Measurements from ENCODE around the gene TARM1.
"Not testable (repeated sequence)": the region's sequence is repeated elsewhere in the genome, so short reads cannot be mapped to it uniquely, and the experiment has no call there.

TARM1 gene

GRCh38 chr19:54099903-54100255 is 18.7 kb upstream of the TARM1 start:
- not testable (repeated sequence) for DNase-seq (ENCODE audit: low read depth)

GRCh38 chr19:54099190-54099902 is 18.2 kb upstream of the TARM1 start:
- no peak for DNase-seq (ENCODE audit: low read depth)

DNA sequence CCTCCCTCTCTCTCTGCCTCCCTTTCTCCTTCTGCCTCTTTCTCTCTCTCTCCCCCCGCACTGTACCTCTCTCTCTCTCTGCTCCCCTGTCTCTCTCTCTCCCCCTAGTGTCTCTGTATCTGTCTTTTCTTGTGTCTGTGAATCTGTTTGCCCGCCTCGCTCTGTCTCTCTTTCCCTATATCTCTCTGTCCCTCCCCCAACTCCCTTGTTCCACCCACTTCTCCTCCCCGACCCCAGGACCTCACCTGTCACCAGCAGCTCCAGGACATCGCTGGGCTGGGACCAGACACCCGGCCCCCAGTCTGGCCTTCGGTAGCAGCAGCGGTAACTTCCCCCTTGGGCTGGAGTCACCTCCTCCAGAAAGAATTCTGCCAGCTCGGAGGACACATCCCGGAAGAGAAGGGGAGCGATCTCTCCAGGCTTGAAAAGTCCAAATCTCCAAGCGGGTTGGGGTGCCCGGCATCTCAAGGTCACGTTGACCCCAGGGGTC is 15.5 kb upstream of the TARM1 start:
- no peak for DNase-seq (ENCODE audit: low read depth)

DNA sequence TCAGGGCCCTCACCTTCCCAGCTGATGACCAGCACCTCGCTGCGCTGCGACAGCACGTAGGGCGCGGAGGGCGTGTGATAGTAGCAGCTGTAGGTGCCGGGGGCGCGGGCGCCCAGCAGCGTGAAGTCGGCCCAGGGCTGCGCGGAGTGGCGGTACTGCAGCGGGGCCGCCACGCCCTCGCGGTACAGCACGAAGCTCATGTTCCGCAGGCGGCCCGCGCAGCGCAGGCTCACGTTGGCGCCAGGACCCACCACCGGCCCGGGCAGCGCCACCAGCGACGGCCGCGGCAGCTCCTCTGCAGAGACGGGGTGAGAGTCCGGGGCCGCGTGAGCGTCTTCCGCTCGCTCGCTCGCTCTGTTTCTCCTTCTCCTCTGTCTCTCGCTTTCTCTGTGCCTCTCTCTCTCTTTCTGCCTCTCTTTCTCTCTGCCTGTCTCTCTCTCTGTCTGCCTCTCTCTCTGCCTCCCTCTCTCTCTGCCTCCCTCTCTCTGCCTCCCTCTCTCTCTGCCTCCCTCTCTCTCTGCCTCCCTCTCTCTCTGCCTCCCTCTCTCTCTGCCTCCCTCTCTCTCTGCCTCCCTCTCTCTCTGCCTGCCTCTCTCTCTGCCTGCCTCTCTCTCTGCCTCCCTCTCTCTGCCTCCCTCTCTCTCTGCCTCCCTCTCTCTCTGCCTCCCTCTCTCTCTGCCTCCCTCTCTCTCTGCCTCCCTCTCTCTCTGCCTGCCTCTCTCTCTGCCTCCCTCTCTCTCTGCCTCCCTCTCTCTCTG is 14.9 kb upstream of the TARM1 start:
- DNase-seq (ENCODE audit: low read depth), result peak; percentile 43

DNA sequence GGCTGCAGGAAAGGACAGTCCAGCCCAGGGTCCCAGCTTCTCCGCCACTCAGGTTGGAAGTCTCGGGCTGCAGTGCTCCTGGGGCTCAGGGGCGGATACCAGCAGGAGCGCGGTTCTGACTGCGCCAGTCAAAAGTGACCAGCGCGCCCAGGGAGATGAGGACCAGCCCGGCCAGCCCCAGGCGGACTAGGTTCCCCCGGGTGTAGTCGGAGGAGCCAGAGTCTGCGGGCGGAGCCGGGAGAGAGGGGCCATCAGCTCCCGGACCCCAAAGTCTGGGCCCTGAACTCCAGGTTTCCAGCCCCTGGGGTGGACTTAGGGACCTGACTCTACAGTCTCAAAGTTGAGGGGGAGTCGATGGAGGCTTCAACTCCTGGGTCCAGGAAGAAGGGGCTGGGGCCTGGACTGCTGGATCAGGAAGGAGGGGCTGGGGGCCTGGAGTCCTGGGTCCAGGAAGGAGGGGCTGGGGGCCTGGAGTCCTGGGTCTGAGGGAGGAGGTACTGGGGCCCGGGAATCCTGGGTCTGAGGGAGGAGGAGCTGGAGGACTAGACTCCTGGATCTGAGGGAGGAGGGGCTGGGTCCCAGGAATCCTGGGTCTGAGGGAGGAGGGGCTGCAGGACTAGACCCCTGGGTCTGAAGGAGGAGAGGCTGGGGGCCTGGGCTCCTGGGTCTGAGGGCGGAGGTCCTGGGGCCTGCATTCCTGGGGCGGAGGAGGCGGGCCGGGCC is 14.1 kb upstream of the TARM1 start:
- no peak for DNase-seq (ENCODE audit: low read depth)

GRCh38 chr19:54094426-54095000 is 13.3 kb upstream of the TARM1 start:
- no peak for DNase-seq (ENCODE audit: low read depth)

DNA sequence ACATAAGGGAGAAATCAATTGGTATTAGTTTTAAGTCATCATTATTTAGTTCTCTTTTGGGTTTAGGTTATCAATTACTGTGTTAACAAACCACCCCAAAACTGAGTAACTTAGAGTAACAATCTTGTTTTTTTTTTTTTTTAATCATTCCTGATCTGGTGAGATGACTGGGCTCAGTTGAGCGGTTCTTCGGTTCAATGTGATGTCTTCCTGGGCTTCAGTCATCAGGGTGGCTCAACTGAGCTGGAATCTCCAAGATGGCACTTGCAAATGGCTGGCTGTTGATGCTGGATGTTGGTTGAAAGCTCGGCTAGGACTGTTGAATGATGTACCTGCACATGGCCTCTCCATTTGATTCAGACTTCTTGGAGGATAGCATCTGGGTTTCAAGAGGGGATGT is 3.2 kb upstream of the TARM1 start:
- no peak for DNase-seq (ENCODE audit: low read depth)

GRCh38 chr19:54077334-54077733 is 3.8 kb downstream of the TARM1 start:
- no peak for DNase-seq (ENCODE audit: low read depth)

- DNase-seq (ENCODE audit: low read depth), result no peak
These were observed 6.3 kb downstream of the TARM1 start for GRCh38 chr19:54074851-54075250.

GRCh38 chr19:54073829-54074228 is 7.3 kb downstream of the TARM1 start:
- no peak for DNase-seq (ENCODE audit: low read depth)

DNA sequence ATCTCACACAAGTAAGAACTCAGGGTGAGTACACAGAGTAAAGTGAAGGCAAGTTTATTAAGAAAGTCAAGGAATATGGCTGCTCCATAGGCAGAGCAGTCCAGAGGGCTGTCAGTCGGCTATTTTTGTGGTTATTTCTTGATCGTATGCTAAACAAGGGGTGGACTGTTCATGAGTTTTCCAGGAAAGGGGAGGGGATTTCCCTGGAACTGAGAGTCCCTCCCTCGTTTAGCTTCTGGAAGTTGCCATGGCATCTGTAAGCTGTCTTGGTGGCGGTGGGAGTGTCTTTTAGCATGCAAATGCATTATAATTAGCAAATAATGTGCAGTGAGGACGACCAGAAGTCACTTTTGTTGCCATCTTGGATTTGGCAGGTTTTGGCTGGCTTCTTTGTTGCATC is 11.7 kb downstream of the TARM1 start:
- no peak for DNase-seq (ENCODE audit: low read depth)

GRCh38 chr19:54063350-54064116 is 17.6 kb downstream of the TARM1 start, which contains the start of gene VSTM1:
Gene VSTM1, minus strand, starts transcription at chr19:54063897. Its CDS starts 120 bp downstream, at chr19:54063777.
- DNase-seq (ENCODE audit: low read depth), result no peak

DNA sequence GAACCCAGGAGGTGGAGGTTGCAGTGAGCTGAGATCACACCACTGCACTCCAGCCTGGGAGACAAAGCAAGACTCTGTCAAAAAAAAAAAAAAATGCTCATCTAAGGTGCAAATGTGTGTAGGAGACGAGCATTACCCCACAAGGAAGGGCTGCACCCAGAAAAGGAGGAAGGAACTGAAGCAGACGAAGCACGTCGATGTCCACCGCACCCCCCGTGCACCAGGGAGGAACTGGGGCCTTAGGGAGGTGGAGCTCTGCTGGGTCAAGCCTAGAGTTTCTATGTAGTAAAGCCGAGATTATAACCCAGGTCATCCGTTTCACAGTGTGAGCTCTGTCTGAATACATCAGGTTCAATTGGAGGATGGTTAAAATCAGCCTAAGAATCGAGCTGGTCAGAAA is 18.5 kb downstream of the TARM1 start:
- DNase-seq (ENCODE audit: low read depth), result no peak

DNA sequence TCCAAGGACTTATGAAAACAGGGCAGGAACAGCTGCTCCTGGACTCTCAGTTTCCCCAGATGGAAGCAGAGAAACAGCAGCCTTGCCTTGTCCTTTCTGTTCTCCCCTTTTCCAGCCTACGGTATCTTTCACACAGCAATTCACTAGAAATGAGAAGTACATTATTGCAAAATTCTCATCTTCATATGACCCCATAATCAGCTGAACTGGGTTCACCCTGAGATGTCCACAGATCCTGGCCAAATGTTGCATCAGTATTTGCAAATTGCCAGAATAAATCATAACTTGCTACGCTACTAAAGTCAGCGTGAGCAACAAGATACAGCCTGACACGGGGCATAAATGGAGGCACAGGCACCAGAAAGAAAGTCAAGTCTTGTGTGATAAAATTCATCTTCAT is 33.5 kb downstream of the TARM1 start:
- no peak for DNase-seq (ENCODE audit: low read depth)

- no peak for DNase-seq (ENCODE audit: low read depth)
These were observed 35.4 kb downstream of the TARM1 start for GRCh38 chr19:54045771-54046170.

DNA sequence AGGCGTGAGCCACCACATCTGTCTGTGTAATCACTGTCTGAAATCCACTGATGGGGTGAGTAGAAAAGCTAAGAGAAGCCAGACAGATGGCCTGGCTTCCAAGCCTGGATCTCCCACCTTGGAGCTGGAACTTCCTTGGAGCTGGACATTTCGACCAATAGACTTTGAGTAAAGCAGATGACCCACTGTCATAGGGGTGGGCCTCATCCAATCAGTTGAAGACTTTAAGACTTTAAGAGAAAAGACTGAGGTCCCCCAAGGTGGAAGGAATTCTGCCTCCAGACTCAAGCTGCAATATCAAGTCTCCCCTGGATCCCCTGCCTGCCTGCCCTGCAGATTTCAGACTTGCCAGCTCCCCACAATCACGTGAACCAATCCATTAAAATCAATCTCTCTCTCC is 38.2 kb downstream of the TARM1 start:
- no peak for DNase-seq (ENCODE audit: low read depth)

- no peak for DNase-seq (ENCODE audit: low read depth)
These were observed 39.1 kb downstream of the TARM1 start for GRCh38 chr19:54041969-54042606.

- DNase-seq (ENCODE audit: low read depth), result no peak
These were observed 41.2 kb downstream of the TARM1 start for GRCh38 chr19:54040003-54040402.

GRCh38 chr19:54036542-54036941 is 44.6 kb downstream of the TARM1 start:
- DNase-seq (ENCODE audit: low read depth), result not testable (repeated sequence)

DNA sequence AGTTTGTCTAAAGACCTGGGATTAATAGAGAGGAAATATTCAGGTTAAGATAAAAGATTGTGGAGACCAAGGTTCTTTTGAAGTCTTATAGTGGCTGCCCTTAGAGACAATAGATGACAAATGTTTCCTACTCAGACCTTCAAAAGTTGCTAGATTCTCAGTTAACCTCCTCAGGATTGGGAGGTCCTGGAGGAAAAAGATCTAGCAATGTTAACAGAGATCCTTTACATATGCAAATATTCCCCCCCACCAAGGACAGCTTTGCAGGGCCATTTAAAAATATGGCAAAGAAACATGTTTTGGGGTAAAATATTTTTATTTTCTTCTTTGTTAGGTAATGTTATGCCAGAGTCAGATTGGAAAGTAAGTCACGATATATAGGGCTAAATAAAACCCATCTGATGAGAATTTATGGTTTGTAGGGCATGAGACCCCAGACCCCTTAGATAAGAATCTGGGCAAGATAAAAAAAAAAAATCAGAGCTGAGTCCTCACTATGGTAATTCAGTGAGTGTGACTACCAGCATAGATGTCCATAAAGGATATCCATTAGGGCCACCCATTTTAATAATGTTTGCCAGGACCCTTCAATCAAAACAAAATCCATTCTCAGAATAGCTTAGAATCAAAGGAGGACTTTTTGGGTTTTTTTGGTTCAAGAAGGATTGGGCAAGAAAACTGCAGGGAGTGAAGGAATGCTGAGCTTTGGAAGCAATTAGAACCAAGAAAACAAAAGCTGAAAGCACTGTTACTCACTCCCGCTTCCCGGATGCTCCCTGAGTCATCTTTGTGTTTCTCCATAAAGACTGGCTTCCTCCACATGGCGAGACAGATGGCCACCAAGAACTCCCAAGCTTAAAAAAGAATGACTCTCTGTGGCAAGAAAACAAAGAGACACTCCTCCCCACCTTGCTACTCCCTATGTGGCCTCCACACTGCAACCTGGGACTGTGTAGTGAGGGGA is 45.7 kb downstream of the TARM1 start:
- no peak for DNase-seq (ENCODE audit: low read depth)

All from activated T-helper 1 cell treated with Interleukin-2 at 50 U/mL for 16 hours (primary cell).